Stomach (tissue), 9 donors: Measurements from ENCODE around the gene ARAP2. TPM values are rescaled to one million over a fixed set of nuclear protein-coding genes. Genes with fewer than 3 reads are reported as not detected.

Experiments
- DNase-seq, 2 donors: peaks; one replicate each; pipeline versions ENCODE4 v3.0.0 to v3.0.0-alpha.2; 2013 to 2019
- H3K27ac ChIP-seq, 5 donors: fragments of 200-600 bp in 4 of 5; sonication (generic) in 4 of 5; one replicate each; pipeline ENCODE4 v1.5.1; 2013 to 2019; ENCODE audit warnings: mild to moderate bottlenecking in 1 of 5, moderate library complexity in 1 of 5
- H3K27me3 ChIP-seq, 3 donors: fragments of 200-600 bp; sonication (generic); one replicate each; pipeline ENCODE4 v1.5.1; 2017 to 2019; ENCODE audit warnings: mixed run types in 1 of 3
- H3K36me3 ChIP-seq, 4 donors: fragments of 200-600 bp; sonication (generic); 1 replicate in 3 of 4; 2 replicates in 1 of 4; pipeline ENCODE4 v1.5.1; 2016 to 2019
- H3K4me1 ChIP-seq, 4 donors: fragments of 200-600 bp; sonication (generic); one replicate each; pipeline ENCODE4 v1.5.1; 2016 to 2019
- H3K4me3 ChIP-seq, 4 donors: fragments of 200-600 bp; sonication (generic) in 3 of 4; one replicate each; pipeline ENCODE4 v1.5.1; 2016 to 2019; ENCODE audit warnings: mild to moderate bottlenecking in 1 of 4
- H3K9me3 ChIP-seq, 4 donors: fragments of 200-600 bp; sonication (generic); one replicate each; pipeline ENCODE4 v1.5.1; 2016 to 2019
- CTCF ChIP-seq, 7 experiments: fragments of 450-650 bp in 4 of 7; fragments of 200-600 bp in 3 of 7; sonication (generic) in 3 of 7; IDR thresholded peaks; one replicate each; pipeline ENCODE4 v1.5.1; 2016 to 2019; ENCODE audit warnings: antibody characterized with exemption in 7 of 7, control low read depth in 2 of 7, mild to moderate bottlenecking in 1 of 7
- EP300 ChIP-seq: sonication (generic); formaldehyde crosslinking; IDR thresholded peaks from one replicate; pipeline ENCODE4 v1.6.1; 2017; ENCODE audit warnings: antibody characterized with exemption
- POLR2A ChIP-seq, 4 donors: fragments of 450-650 bp; IDR thresholded peaks; one replicate each; pipeline ENCODE4 v1.6.1; 2016; ENCODE audit warnings: antibody characterized with exemption in 4 of 4, control low read depth in 2 of 4, mild to moderate bottlenecking in 1 of 4, moderate library complexity in 1 of 4
- POLR2AphosphoS5 ChIP-seq, 3 donors: sonication (generic); formaldehyde crosslinking; IDR thresholded peaks; one replicate each; pipeline ENCODE4 v1.6.1; 2016; ENCODE audit warnings: antibody characterized with exemption in 3 of 3
- WGBS, 5 donors: extraction: QIAGEN DNeasy Blood & Tissue Kit in 3 of 5; methylation state at CpG; one replicate each; pipeline versions ENCODE4 v1.1.5 to v1.1.7; 2013 to 2018; 5-methylcytosine and 5-hydroxymethylcytosine counted together
- intact Hi-C: fragments of 100-400 bp; cut with DNase I; formaldehyde crosslinking; loops from one replicate; pipeline ENCODE4 v1.15.1; 2023; ENCODE audit warnings: low total_unique reads
- polyA plus RNA-seq, 3 donors: library from polyadenylated mRNA; stranded (reverse); fragments of 200-250 nt; gene quantifications; one replicate each; pipeline ENCODE4 v1.2.3, GENCODE V29; 2013
- total RNA-seq, 5 donors: library from RNA; depleted of rRNA; stranded (reverse); fragments of >200 nt; gene quantifications; one replicate each; pipeline versions ENCODE4 v1.1.0 to v1.2.3, GENCODE V29; 2014 to 2016
- donor health status: healthy with polysubstance abuse.
- donor health status: Bipolar disorder and iron deficiency.
- donor health status: healthy.

The ARAP2 gene
- total and polyA plus RNA-seq, 8 donors = 2.2 to 69.4 (median 19.1) TPM

- WGBS, 5 donors = 46 to 71% (median 67%) methylated on average over 2 of the region's 2 CpGs
- no peak for DNase-seq
- TF ChIP-seq POLR2A (IDR thresholded peaks at IDR 0.05) (no peak), POLR2AphosphoS5 (IDR thresholded peaks at IDR 0.05) (no peak), EP300 (no peak), CTCF (IDR thresholded peaks at IDR 0.05) (no peak)
- no peaks in the 10 kb centered on the region for H3K9me3 ChIP-seq
- intact Hi-C loops = no loop called here
- H3K4me1 ChIP-seq = no peaks in the 10 kb centered on the region
- no peak overlapping the region for H3K4me3 ChIP-seq
- no peaks in the 10 kb centered on the region for H3K27me3 ChIP-seq
- H3K27ac ChIP-seq = no peak overlapping the region
- peaks cover 0 to 37% (median 22%) of the 10 kb centered on the region in 4 donors for H3K36me3 ChIP-seq
These were observed 78.7 kb downstream of the ARAP2 start for GRCh38 chr4:36165631-36166005.

DNA sequence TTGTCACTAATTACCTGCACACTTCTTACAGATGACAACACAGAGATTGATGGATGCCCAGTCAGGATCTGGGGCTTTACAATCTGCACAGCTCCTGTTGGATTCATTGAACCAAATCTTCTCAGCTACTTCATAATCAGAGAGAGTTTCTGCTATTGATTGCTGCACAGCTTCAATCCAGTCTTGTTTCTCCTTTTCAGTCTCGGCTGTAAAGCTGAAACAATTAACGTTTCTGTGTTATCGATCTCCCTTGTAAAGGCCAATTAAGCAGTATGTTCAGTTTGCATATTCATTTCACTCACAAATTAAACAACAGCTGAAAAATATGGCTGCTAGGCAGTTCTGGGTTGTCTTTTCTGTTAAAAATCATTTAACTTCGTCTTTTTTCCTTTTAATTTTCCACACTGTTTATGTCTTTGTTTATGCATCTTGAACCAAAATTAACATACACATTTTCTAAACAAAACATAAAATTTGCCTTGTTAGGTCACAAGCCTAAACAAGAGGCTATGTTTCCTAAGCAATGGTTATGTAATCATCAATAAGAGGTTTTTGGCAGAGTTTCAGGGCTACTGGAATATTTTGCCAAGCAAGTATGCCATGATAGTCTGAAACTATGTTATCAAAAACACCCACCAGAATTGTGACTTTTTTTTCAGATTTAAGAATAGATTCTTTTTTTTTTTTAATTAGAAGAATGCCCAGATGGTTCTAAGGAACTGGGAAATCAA lies 79.2 kb downstream of the ARAP2 start:
- no peak overlapping the region for H3K4me3 ChIP-seq
- 76 to 83% (median 78%) methylated on average over 4 of the region's 4 CpGs for WGBS, 5 donors
- no peak for TF ChIP-seq POLR2AphosphoS5 (IDR thresholded peaks at IDR 0.05)
- no peak for TF ChIP-seq CTCF (IDR thresholded peaks at IDR 0.05)
- TF ChIP-seq EP300 = no peak
- TF ChIP-seq POLR2A (IDR thresholded peaks at IDR 0.05) = no peak
- no peak for DNase-seq
- no peaks in the 10 kb centered on the region for H3K4me1 ChIP-seq
- peaks cover 0 to 39% (median 23%) of the 10 kb centered on the region in 4 donors for H3K36me3 ChIP-seq
- no peaks in the 10 kb centered on the region for H3K9me3 ChIP-seq
- no peak overlapping the region for H3K27ac ChIP-seq
- intact Hi-C loops = no loop called here
- H3K27me3 ChIP-seq = no peaks in the 10 kb centered on the region

GRCh38 chr4:36163198-36163597 lies 81.1 kb downstream of the ARAP2 start:
- no peaks in the 10 kb centered on the region for H3K4me1 ChIP-seq
- H3K27me3 ChIP-seq = no peaks in the 10 kb centered on the region
- peaks cover 0 to 58% (median 38%) of the 10 kb centered on the region in 4 donors for H3K36me3 ChIP-seq
- H3K27ac ChIP-seq = no peak overlapping the region
- H3K4me3 ChIP-seq = no peak overlapping the region
- no peaks in the 10 kb centered on the region for H3K9me3 ChIP-seq
- intact Hi-C loops = no loop called here
- TF ChIP-seq POLR2AphosphoS5 (IDR thresholded peaks at IDR 0.05) (no peak), CTCF (IDR thresholded peaks at IDR 0.05) (no peak), EP300 (no peak), POLR2A (IDR thresholded peaks at IDR 0.05) (no peak)
- 78 to 91% (median 87%) methylated on average over 3 of the region's 3 CpGs for WGBS, 5 donors
- DNase-seq = no peak

GRCh38 chr4:36159208-36159607 lies 85.1 kb downstream of the ARAP2 start:
- TF ChIP-seq EP300 (no peak), POLR2A (IDR thresholded peaks at IDR 0.05) (no peak), POLR2AphosphoS5 (IDR thresholded peaks at IDR 0.05) (no peak), CTCF (IDR thresholded peaks at IDR 0.05) (no peak)
- Histone ChIP-seq H3K4me3 (no peak overlapping the region), H3K27ac (no peak overlapping the region), H3K9me3 (no peaks in the 10 kb centered on the region), H3K4me1 (no peaks in the 10 kb centered on the region), H3K27me3 (no peaks in the 10 kb centered on the region), H3K36me3 (peaks cover 0 to 69% (median 40%) of the 10 kb centered on the region in 4 donors)
- intact Hi-C loops = no loop called here
- 85 to 92% (median 89%) methylated on average over 5 of the region's 5 CpGs for WGBS, 5 donors
- DNase-seq = no peak
